ENCODE measurements around the gene MIGA2. TPM values are rescaled to one million over a fixed set of nuclear protein-coding genes. Genes with fewer than 3 reads are reported as not detected.

MIGA2 gene
- polyA plus RNA-seq, 4 donors: 13.2 to 33.5 (median 17.5) TPM

- DNase-seq (ENCODE audit: low read depth in 4 of 4, low spot score in 3 of 4): no peak
Measured at GRCh38 chr9:129010267-129010975, 26.0 kb upstream of the MIGA2 start.

DNA sequence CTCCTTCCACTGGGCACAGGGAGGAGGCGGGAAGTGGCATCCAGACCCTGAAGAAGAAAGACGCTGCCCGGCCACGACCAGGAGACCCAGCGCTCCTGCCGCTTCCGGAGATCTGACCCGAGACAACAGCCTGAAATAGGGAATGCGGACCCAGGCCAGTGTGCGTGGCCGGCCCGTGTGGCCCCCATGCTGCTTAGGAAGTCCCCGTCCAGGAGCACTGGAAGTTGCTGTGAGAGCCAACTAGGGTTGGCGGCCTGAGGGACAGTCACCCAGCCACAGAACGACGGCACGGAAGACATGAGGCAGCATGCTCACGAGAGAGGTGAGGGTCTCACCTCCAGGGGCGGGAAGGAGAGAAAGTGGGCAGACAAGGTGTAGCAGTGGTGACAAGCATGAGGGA lies 25.3 kb upstream of the MIGA2 start:
- DNase-seq (ENCODE audit: low read depth in 4 of 4, low spot score in 3 of 4): no peak

DNA sequence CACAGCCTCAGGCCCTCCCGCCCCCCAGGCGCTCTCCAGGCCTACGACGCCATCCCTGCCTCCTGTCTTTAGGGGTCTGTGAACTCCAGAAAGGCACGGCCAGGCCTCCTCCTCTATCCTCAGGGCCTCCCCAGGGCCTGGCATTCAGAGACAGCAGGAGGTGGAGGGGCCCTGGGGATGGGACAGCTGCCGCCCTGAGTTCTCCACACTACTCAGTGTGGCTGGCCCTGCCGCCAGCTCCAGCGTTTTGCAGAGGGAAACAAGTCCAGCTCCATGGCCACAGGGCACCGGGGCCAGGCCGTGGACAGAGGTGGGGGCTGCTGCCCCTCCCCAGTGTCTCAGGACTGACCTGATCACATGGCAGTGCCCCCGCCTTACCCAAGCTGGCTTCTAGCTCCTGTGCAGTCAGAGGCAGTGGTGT lies 24.7 kb upstream of the MIGA2 start:
- DNase-seq (ENCODE audit: low read depth in 4 of 4, low spot score in 3 of 4): no peak

- no peak for DNase-seq (ENCODE audit: low read depth in 4 of 4, low spot score in 3 of 4)
Measured at GRCh38 chr9:129012343-129012742, 24.1 kb upstream of the MIGA2 start.

- no peak for DNase-seq (ENCODE audit: low read depth in 4 of 4, low spot score in 3 of 4)
Measured at GRCh38 chr9:129012893-129013448, 23.5 kb upstream of the MIGA2 start.

DNA sequence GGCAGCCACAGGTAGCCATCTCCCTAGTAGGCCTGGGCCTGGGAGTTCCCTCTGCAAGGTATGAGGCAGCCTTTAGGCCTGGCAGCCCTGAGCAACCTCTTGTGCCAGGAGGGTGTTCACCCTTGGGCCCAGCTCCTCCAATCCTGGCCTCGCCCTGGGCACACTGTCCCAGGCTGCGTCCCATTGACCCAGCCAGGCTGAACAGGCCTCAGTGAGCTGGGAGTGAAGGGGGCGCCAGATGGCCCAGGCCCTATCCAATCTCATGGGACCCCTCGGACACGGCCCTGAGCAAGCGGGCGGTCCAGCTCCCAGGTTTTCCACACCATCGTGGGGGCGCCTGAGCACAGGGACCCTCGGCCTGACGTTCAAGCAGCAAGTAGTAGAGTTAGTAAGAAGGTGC lies 22.8 kb upstream of the MIGA2 start:
- DNase-seq (ENCODE audit: low read depth in 4 of 4, low spot score in 3 of 4): no peak

DNA sequence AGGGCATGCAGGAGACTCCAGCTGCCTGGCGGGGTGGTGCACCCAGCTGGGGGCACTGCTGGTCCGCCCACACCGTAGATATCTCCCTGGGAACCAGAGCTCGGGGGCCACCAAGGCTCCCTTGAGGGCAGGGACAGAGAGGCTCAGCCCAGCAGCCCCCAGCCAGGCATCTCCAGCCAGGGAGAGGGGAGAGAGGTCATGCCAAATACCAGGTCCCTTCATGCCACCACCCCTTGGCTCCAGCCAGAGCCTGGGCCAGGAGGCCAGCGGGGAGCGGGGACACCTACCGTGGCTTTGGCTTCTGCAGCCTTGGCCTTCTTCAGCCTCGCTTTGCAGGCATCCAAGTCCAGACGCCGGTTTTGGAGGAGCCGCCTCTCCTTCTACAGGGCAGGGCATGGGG lies 22.3 kb upstream of the MIGA2 start:
- no peak for DNase-seq (ENCODE audit: low read depth in 4 of 4, low spot score in 3 of 4)

DNA sequence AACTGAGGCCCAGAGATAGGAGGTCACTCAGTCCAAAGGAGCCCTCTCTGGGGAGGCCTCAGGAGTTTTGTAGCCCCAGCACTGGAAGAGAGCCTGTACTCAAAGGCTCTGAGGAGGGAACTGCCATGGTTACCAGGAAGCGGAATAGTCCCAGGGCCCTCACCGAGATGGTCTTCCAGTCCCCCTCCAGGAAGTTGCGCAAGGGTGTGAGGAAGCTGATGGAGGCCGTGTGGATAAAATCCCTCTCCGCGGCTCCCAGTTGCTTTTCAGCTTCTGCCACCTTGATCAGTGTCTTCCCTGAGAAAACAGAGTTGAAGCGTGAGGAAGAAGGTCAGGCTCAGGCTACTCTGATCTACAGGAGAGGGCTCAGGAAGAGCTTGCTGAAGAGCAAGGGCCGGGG lies 21.8 kb upstream of the MIGA2 start:
- no peak for DNase-seq (ENCODE audit: low read depth in 4 of 4, low spot score in 3 of 4)

- DNase-seq (ENCODE audit: low read depth in 4 of 4, low spot score in 3 of 4): no peak
Measured at GRCh38 chr9:129021091-129021490, 15.3 kb upstream of the MIGA2 start.

- DNase-seq (ENCODE audit: low read depth in 4 of 4, low spot score in 3 of 4): no peak
Measured at GRCh38 chr9:129022037-129022436, 14.4 kb upstream of the MIGA2 start.

- no peak for DNase-seq (ENCODE audit: low read depth in 4 of 4, low spot score in 3 of 4)
Measured at GRCh38 chr9:129023036-129023907, 13.2 kb upstream of the MIGA2 start.

DNA sequence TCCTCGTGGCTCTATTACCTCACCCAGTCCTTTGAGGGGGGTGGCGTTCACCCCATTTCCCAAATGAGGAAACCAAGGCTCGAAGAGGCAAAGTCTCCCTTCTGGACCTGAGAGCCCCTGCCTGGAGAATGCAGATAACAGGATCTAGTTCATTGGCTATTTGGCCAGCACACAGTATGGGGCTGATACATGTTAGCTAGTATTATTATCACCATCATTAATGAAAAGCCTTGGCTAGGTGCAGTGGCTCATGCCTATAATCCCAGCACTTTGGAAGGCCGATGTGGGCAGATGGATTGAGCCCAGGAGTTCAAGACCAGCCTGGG lies 12.6 kb upstream of the MIGA2 start:
- DNase-seq (ENCODE audit: low read depth in 4 of 4, low spot score in 3 of 4): no peak

- peak in 2 of 4 donors; percentile 54 to 79 for DNase-seq (ENCODE audit: low read depth in 4 of 4, low spot score in 3 of 4)
Measured at GRCh38 chr9:129026442-129027223, 9.8 kb upstream of the MIGA2 start.

DNA sequence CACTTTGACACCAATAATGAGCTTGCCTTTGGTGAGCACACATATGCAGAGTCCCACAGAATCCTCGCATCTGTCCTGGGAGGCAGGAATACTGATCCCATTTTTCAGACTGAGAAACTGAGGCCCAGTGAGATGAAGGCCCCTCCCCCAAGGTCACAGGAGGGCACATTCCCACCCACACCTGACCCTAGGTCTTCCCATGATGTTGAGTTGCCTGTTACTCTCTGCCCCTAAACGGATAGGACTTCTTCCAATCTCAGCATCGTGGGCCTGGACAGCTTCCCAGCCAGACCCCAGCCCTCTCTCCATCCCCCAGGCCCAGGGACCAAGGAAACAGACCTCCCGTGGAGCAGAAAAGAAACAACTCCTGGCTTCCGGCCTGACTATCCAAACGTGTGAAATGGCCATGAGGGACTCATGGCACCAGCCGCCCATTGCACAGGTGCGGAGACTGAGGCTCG lies 9.2 kb upstream of the MIGA2 start:
- no peak for DNase-seq (ENCODE audit: low read depth in 4 of 4, low spot score in 3 of 4)

DNA sequence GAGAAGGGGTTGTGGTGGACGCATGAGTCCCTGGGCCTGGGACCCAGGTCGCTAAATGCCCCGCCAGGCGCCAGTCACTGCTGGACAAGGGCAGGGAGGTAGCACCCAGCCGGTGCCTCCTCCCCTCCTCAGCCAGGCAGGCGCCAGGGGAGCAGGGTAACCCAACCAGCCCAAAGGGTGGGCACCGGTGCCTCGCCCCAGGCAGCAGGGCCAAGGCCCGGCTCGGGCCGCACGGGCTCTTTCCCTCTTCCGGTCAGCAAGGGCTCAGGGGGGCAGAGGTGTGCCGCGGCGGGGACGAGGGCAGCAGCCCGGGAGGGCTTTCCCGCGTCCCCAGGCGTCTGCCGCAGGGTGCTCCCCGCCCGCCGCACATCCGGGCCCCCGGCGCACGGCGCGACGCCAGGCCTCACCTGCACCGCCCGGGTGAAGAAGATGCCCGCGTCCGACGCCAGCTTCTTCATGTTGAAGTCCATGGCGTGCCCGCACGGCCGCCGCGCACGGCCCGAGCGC lies 8.7 kb upstream of the MIGA2 start:
- no peak for DNase-seq (ENCODE audit: low read depth in 4 of 4, low spot score in 3 of 4)

- DNase-seq (ENCODE audit: low read depth in 4 of 4, low spot score in 3 of 4): peak; percentile 76 to 86 (median 83)
Measured at GRCh38 chr9:129028192-129028966, 8.0 kb upstream of the MIGA2 start, which contains the start of gene SH3GLB2. SH3GLB2 (minus strand) TSS chr9:129028331; CDS start chr9:129028154, 177 bp downstream.

- DNase-seq (ENCODE audit: low read depth in 4 of 4, low spot score in 3 of 4): no peak
Measured at GRCh38 chr9:129030191-129030590, 6.2 kb upstream of the MIGA2 start.

DNA sequence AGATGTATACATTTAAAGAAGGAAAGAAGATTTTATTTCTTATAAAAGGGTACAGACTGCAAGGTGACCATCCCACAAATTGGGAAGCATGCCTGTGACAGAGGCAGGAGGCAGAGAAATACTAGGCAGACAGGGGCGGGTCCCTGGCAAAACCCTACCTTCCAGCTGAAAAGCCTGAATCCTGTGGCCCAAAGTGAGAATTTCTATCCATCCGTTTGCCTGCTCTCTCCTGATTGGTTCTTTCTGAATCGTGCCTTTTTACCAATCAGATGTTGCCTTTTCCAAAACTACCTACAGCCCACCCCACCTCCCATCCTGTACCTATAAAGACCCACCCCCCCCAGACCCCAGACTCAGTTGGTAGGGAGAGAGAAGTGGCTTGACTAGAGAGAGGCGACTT lies 4.9 kb upstream of the MIGA2 start:
- no peak for DNase-seq (ENCODE audit: low read depth in 4 of 4, low spot score in 3 of 4)

GRCh38 chr9:129032541-129033159 lies 3.8 kb upstream of the MIGA2 start:
- no peak for DNase-seq (ENCODE audit: low read depth in 4 of 4, low spot score in 3 of 4)
